WTC11 (cell line): ENCODE data around the gene PCDH9. TPM values are rescaled to one million over a fixed set of nuclear protein-coding genes. Genes with fewer than 3 reads are reported as not detected.

Experiments used
- ATAC-seq: fragments of 200-7000 bp; cut with Tn5 transposase; 2 replicates; pipeline ENCODE4 v1.10.0; 2021; ENCODE audit warnings: mild to moderate bottlenecking, moderate library complexity
- CTCF ChIA-PET: fragments of 300-600 bp; sonication (Branson Sonifier 250); formaldehyde crosslinking; loops from one replicate; lab custom pipeline; 2021; ENCODE audit warnings: antibody characterized with exemption; lab: Charles Lee
- POLR2A ChIA-PET: fragments of 350-600 bp; sonication (Branson Sonifier 250); formaldehyde crosslinking; loops from one replicate; lab custom pipeline; 2021; ENCODE audit warnings: antibody characterized with exemption; lab: Charles Lee
- DNase-seq: peaks from one replicate; pipeline ENCODE4 v3.0.0; 2021; ENCODE audit warnings: low spot score
- H3K27ac Mint-ChIP-seq: 2 replicates; pipeline ENCODE4 v1.8.0; 2021; ENCODE audit warnings: mixed read lengths
- H3K27me3 Mint-ChIP-seq: 2 replicates; pipeline ENCODE4 v1.8.0; 2021; ENCODE audit warnings: low read depth, mild to moderate bottlenecking, moderate library complexity, mixed read lengths
- H3K36me3 Mint-ChIP-seq: 2 replicates; pipeline ENCODE4 v1.8.0; 2021; ENCODE audit warnings: mixed read lengths
- H3K4me1 Mint-ChIP-seq: 2 replicates; pipeline ENCODE4 v1.8.0; 2022; ENCODE audit warnings: mixed read lengths
- H3K4me3 Mint-ChIP-seq: 2 replicates; pipeline ENCODE4 v1.8.0; 2021; ENCODE audit warnings: mild to moderate bottlenecking, moderate library complexity, mixed read lengths
- H3K9me3 Mint-ChIP-seq: 2 replicates; pipeline ENCODE4 v1.8.0; 2021; ENCODE audit warnings: mixed read lengths
- E2F5 ChIP-seq: sonication (generic); formaldehyde crosslinking; IDR thresholded peaks from 2 replicates; pipeline ENCODE4 v1.8.1; 2022; ENCODE audit warnings: mild to moderate bottlenecking, moderate library complexity, missing genetic modification reagents
- ERG ChIP-seq: fragments of 250-450 bp; sonication (Bioruptor Pico); IDR thresholded peaks from 2 replicates; pipeline ENCODE4 v1.8.0; 2021; ENCODE audit warnings: mild to moderate bottlenecking
- ESRRA ChIP-seq: sonication (generic); formaldehyde crosslinking; IDR thresholded peaks from 2 replicates; pipeline ENCODE4 v1.8.1; 2022; ENCODE audit warnings: mild to moderate bottlenecking, missing genetic modification reagents, borderline replicate concordance
- FOXK1 ChIP-seq: sonication (generic); formaldehyde crosslinking; IDR thresholded peaks from 2 replicates; pipeline ENCODE4 v1.8.0; 2022; ENCODE audit warnings: mild to moderate bottlenecking, moderate library complexity, missing genetic modification reagents
- MXD4 ChIP-seq: fragments of 250-450 bp; sonication (Bioruptor Pico); IDR thresholded peaks from 2 replicates; pipeline ENCODE4 v1.8.0; 2021; ENCODE audit warnings: mild to moderate bottlenecking, moderate library complexity, borderline replicate concordance
- NFATC4 ChIP-seq: fragments of 250-450 bp; sonication (Bioruptor Pico); IDR thresholded peaks from 2 replicates; pipeline ENCODE4 v1.9.0; 2021; ENCODE audit warnings: mild to moderate bottlenecking
- NFE2L1 ChIP-seq: sonication (generic); formaldehyde crosslinking; IDR thresholded peaks from 2 replicates; pipeline ENCODE4 v1.8.1; 2023; ENCODE audit warnings: missing genetic modification reagents
- RELA ChIP-seq: sonication (generic); formaldehyde crosslinking; IDR thresholded peaks from 2 replicates; pipeline ENCODE4 v1.8.1; 2022; ENCODE audit warnings: missing genetic modification reagents, mild to moderate bottlenecking, borderline replicate concordance
- ZNF121 ChIP-seq: sonication (generic); formaldehyde crosslinking; IDR thresholded peaks from 2 replicates; pipeline ENCODE4 v1.8.0; 2023; ENCODE audit warnings: missing genetic modification reagents
- ZNF219 ChIP-seq: sonication (generic); formaldehyde crosslinking; IDR thresholded peaks from 2 replicates; pipeline ENCODE4 v1.8.0; 2023; ENCODE audit warnings: missing genetic modification reagents, mild to moderate bottlenecking, borderline replicate concordance
- ZNF263 ChIP-seq: sonication (generic); formaldehyde crosslinking; IDR thresholded peaks from 2 replicates; pipeline ENCODE4 v1.8.1; 2022; ENCODE audit warnings: low read depth, mild to moderate bottlenecking, moderate library complexity, missing genetic modification reagents
- ZNF423 ChIP-seq: fragments of 250-450 bp; sonication (Bioruptor Pico); IDR thresholded peaks from 2 replicates; pipeline ENCODE4 v2.1.2; 2022; ENCODE audit warnings: mild to moderate bottlenecking, moderate library complexity
- total RNA-seq: library from RNA; stranded (reverse); gene quantifications from 3 replicates; pipeline ENCODE4 v1.2.3, GENCODE V29; 2021
- TF ChIP-seq, protein P1 (sequence below): sonication (generic); formaldehyde crosslinking; IDR thresholded peaks from 2 replicates; pipeline ENCODE4 v1.8.1; 2023; ENCODE audit warnings: mild to moderate bottlenecking, missing genetic modification reagents
- TF ChIP-seq, protein P2 (sequence below): sonication (generic); formaldehyde crosslinking; IDR thresholded peaks from 2 replicates; pipeline ENCODE4 v1.8.0; 2022; ENCODE audit warnings: mild to moderate bottlenecking, missing genetic modification reagents

The PCDH9 gene
- total RNA-seq, 1 experiment from 2014 or later = 0.48 TPM

GRCh38 chr13:66896933-66897332, 333.2 kb downstream of the PCDH9 start:
- no peak overlapping the region for H3K27ac Mint-ChIP-seq
- CTCF ChIA-PET = no interaction called here
- no peak overlapping the region for H3K4me3 Mint-ChIP-seq
- no peak for ATAC-seq
- no peaks in the 10 kb centered on the region for H3K27me3 Mint-ChIP-seq
- no peak for DNase-seq
- H3K4me1 Mint-ChIP-seq = no peaks in the 10 kb centered on the region
- no peaks in the 10 kb centered on the region for H3K36me3 Mint-ChIP-seq
- no peaks in the 10 kb centered on the region for H3K9me3 Mint-ChIP-seq
- no peak for TF ChIP-seq NFE2L1 (CRISPR knock-in tag)
- TF ChIP-seq ZNF121 = no peak
- no peak for TF ChIP-seq ESRRA (CRISPR knock-in tag)
- no peak for TF ChIP-seq RELA (CRISPR knock-in tag)
- POLR2A ChIA-PET = no interaction called here

DNA sequence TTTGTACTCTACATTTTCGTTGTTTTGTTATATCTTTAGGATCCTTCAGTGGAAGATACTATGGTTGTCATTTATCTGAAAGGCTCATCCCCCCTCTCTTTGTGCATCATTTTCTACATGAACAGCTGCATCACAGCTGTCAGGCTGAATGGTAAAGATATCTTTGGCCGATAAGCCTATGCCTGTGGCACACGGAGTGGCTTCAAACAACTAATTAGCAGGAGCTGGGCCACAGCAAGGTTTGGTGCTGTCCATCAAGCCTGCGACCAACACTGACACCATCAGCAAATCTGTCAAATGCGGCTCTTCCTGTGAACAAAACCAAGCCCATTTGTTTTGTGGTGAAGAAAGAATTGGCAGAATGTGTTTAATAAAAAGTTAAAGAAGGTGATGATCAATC, 334.4 kb downstream of the PCDH9 start:
- H3K27ac Mint-ChIP-seq = no peak overlapping the region
- no peaks in the 10 kb centered on the region for H3K4me1 Mint-ChIP-seq
- no peak overlapping the region for H3K4me3 Mint-ChIP-seq
- no peaks in the 10 kb centered on the region for H3K9me3 Mint-ChIP-seq
- no peak for DNase-seq
- no peak for ATAC-seq
- CTCF ChIA-PET = no interaction called here
- H3K36me3 Mint-ChIP-seq = no peaks in the 10 kb centered on the region
- no peak for TF ChIP-seq ZNF219
- TF ChIP-seq ZNF423 (CRISPR knock-in tag) = no peak
- TF ChIP-seq, protein P1, sequence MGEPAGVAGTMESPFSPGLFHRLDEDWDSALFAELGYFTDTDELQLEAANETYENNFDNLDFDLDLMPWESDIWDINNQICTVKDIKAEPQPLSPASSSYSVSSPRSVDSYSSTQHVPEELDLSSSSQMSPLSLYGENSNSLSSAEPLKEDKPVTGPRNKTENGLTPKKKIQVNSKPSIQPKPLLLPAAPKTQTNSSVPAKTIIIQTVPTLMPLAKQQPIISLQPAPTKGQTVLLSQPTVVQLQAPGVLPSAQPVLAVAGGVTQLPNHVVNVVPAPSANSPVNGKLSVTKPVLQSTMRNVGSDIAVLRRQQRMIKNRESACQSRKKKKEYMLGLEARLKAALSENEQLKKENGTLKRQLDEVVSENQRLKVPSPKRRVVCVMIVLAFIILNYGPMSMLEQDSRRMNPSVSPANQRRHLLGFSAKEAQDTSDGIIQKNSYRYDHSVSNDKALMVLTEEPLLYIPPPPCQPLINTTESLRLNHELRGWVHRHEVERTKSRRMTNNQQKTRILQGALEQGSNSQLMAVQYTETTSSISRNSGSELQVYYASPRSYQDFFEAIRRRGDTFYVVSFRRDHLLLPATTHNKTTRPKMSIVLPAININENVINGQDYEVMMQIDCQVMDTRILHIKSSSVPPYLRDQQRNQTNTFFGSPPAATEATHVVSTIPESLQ (CRISPR knock-in tag) = no peak
- TF ChIP-seq NFATC4 (CRISPR knock-in tag) = no peak
- no peaks in the 10 kb centered on the region for H3K27me3 Mint-ChIP-seq
- POLR2A ChIA-PET = no interaction called here

DNA sequence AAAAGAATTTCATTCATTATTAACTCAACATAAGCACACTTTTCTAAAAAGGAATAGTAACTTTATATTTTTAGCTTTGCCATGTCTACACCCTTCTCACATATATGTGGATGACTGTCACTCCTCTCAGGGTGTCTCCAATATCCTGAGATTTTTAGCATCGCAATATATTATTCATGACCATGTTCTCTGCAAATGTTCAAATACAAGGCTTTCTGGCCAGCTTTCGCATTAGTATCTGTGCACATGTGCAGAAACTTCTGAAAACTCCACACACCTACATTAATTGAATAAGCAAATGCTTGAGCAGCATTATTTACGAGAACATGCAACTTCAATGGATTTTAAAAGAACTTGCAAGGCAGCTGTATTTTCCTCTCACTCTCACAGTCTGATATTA, 334.8 kb downstream of the PCDH9 start:
- DNase-seq = no peak
- Mint-ChIP-seq H3K36me3 (no peaks in the 10 kb centered on the region), H3K4me3 (no peak overlapping the region), H3K4me1 (no peaks in the 10 kb centered on the region), H3K9me3 (no peaks in the 10 kb centered on the region), H3K27ac (no peak overlapping the region), H3K27me3 (no peaks in the 10 kb centered on the region)
- CTCF ChIA-PET = no interaction called here
- POLR2A ChIA-PET = no interaction called here
- no peak for ATAC-seq
- TF ChIP-seq, protein P1 (CRISPR knock-in tag) = no peak
- no peak for TF ChIP-seq ERG (CRISPR knock-in tag)
- TF ChIP-seq ZNF263 (CRISPR knock-in tag) = no peak
- TF ChIP-seq, protein P2, sequence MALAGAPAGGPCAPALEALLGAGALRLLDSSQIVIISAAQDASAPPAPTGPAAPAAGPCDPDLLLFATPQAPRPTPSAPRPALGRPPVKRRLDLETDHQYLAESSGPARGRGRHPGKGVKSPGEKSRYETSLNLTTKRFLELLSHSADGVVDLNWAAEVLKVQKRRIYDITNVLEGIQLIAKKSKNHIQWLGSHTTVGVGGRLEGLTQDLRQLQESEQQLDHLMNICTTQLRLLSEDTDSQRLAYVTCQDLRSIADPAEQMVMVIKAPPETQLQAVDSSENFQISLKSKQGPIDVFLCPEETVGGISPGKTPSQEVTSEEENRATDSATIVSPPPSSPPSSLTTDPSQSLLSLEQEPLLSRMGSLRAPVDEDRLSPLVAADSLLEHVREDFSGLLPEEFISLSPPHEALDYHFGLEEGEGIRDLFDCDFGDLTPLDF (CRISPR knock-in tag) = no peak
- TF ChIP-seq FOXK1 (CRISPR knock-in tag) = no peak
- no peak for TF ChIP-seq E2F5 (CRISPR knock-in tag)
- no peak for TF ChIP-seq MXD4 (CRISPR knock-in tag)
- TF ChIP-seq, all 79 proteins: peak for 0
